Right lobe of liver (tissue), 6 donors: ENCODE results near the gene CFAP100. TPM values are rescaled to one million over a fixed set of nuclear protein-coding genes. Genes with fewer than 3 reads are reported as not detected.

ENCODE experiments used
- ATAC-seq, 4 donors: fragments of 200-7000 bp; cut with Tn5 transposase; one replicate each; pipeline ENCODE4 v1.9.1; 2020; ENCODE audit warnings: mild to moderate bottlenecking in 4 of 4, moderate library complexity in 4 of 4
- DNase-seq, 3 donors: peaks; one replicate each; pipeline ENCODE4 v3.0.0-alpha.2; 2020
- H3K27ac ChIP-seq, 3 donors: fragments of 200-600 bp; one replicate each; pipeline ENCODE4 v1.8.0; 2022
- H3K27me3 ChIP-seq, 2 donors: fragments of 200-600 bp; one replicate each; pipeline ENCODE4 v1.8.0; 2022
- H3K36me3 ChIP-seq, 4 donors: fragments of 200-600 bp; sonication (generic) in 1 of 4; one replicate each; pipeline versions ENCODE4 v1.5.1 to v1.8.0; 2017 to 2022; ENCODE audit warnings: control low read depth in 1 of 4
- H3K4me1 ChIP-seq, 4 donors: fragments of 200-600 bp; sonication (generic) in 1 of 4; one replicate each; pipeline versions ENCODE4 v1.5.1 to v1.8.0; 2017 to 2022; ENCODE audit warnings: control low read depth in 1 of 4
- H3K4me3 ChIP-seq, 3 donors: fragments of 200-600 bp; one replicate each; pipeline ENCODE4 v1.8.0; 2022
- H3K9me3 ChIP-seq, 4 donors: fragments of 200-600 bp; sonication (generic) in 1 of 4; one replicate each; pipeline versions ENCODE4 v1.5.1 to v1.8.0; 2017 to 2022; ENCODE audit warnings: control low read depth in 1 of 4
- CTCF ChIP-seq, 4 donors: fragments of 200-600 bp in 3 of 4; fragments of 450-650 bp in 1 of 4; IDR thresholded peaks; one replicate each; pipeline versions ENCODE4 v1.5.1 to v1.8.0; 2016 to 2022; ENCODE audit warnings: antibody characterized with exemption in 4 of 4, mild to moderate bottlenecking in 2 of 4
- POLR2A ChIP-seq: fragments of 450-650 bp; IDR thresholded peaks from one replicate; pipeline ENCODE4 v1.6.1; 2017; ENCODE audit warnings: antibody characterized with exemption, mild to moderate bottlenecking
- WGBS: methylation state at CpG from one replicate; pipeline ENCODE4 v1.1.6; 2018; ENCODE audit warnings: low coverage, low lambda C conversion rate; ENCODE audit not compliant: insufficient coverage; ENCODE audit errors: missing lambda C conversion rate; 5-methylcytosine and 5-hydroxymethylcytosine counted together
- intact Hi-C, 2 donors: fragments of 100-400 bp; cut with DNase I; formaldehyde crosslinking; loops; one replicate each; pipeline versions ENCODE4 v1.11.2 to v1.14.1; 2022
- total RNA-seq, 6 experiments: library from RNA; depleted of rRNA in 2 of 6; stranded (reverse); fragments of >200 nt in 2 of 6; fragmentation: NEBNext Ultra II Directional in 3 of 6; extraction: Animal tissue kit (Norgen Biotek cat#: 25700) in 3 of 6; gene quantifications; one replicate each; pipeline versions ENCODE4 v1.1.0 to v1.2.4, GENCODE V29; 2016 to 2023
- donor health status: DM: no; HTN: yes; CAD: no.
- donor health status: DM: no; HTN: no; CAD: no.
- donor health status: DM: no; HTN: no; CAD: no.
- donor health status: DM: no; HTN: yes; CAD: no.
- donor health status: DM: no; HTN: yes; CAD: no.

Gene CFAP100
- total RNA-seq, 6 experiments from 2014 or later: not detected

GRCh38 chr3:126434264-126434590 is 39.5 kb downstream of the CFAP100 start:
- peaks cover 0 to 24% (median 9%) of the 10 kb centered on the region in 4 donors for H3K36me3 ChIP-seq
- H3K27ac ChIP-seq: peak overlapping the region in 2 of 3 donors; percentile 5 to 49
- intact Hi-C loops: no loop called here
- no peak overlapping the region for H3K4me3 ChIP-seq
- no peaks in the 10 kb centered on the region for H3K9me3 ChIP-seq
- no peaks in the 10 kb centered on the region for H3K27me3 ChIP-seq
- H3K4me1 ChIP-seq: peaks cover 0 to 16% (median 0%) of the 10 kb centered on the region in 4 donors
- ATAC-seq (peak; percentile 91 to 96 (median 92)), DNase-seq (peak; percentile 55 to 91 (median 82))
- WGBS: 31% methylated on average over 5 of the region's 6 CpGs
- no peak for TF ChIP-seq CTCF (IDR thresholded peaks at IDR 0.05)
- TF ChIP-seq POLR2A: no peak

- H3K36me3 ChIP-seq: peaks cover 0 to 24% (median 11%) of the 10 kb centered on the region in 4 donors
- WGBS: no CpG with 5 or more reads among the region's 8 CpGs
- ATAC-seq: peak in 3 of 4 donors; percentile 2 to 12 (median 11)
Measured at GRCh38 chr3:126434931-126435411, 40.3 kb downstream of the CFAP100 start.

GRCh38 chr3:126435456-126436315 is 41.0 kb downstream of the CFAP100 start:
- Histone ChIP-seq H3K27ac (no peak overlapping the region), H3K4me1 (peaks cover 0 to 16% (median 0%) of the 10 kb centered on the region in 4 donors), H3K9me3 (no peaks in the 10 kb centered on the region), H3K36me3 (peaks cover 0 to 24% (median 11%) of the 10 kb centered on the region in 4 donors), H3K27me3 (no peaks in the 10 kb centered on the region), H3K4me3 (no peak overlapping the region)
- ATAC-seq: no peak
- peak in 2 of 3 donors; percentile 35 to 39 for DNase-seq
- intact Hi-C loops: no loop called here
- WGBS: 83% methylated on average over 3 of the region's 14 CpGs
- TF ChIP-seq POLR2A: no peak
- no peak for TF ChIP-seq CTCF (IDR thresholded peaks at IDR 0.05)

More at GRCh38 chr3:126434931-126435411, 40.3 kb downstream of the CFAP100 start:
- TF ChIP-seq POLR2A (no peak), CTCF (IDR thresholded peaks at IDR 0.05) (no peak)
- Histone ChIP-seq H3K27ac (peak overlapping the region in 1 of 3 donors; percentile 49), H3K4me1 (peaks cover 0 to 16% (median 0%) of the 10 kb centered on the region in 4 donors), H3K27me3 (no peaks in the 10 kb centered on the region), H3K9me3 (no peaks in the 10 kb centered on the region), H3K4me3 (no peak overlapping the region)
- DNase-seq: peak in 2 of 3 donors; percentile 33 to 40
- intact Hi-C loops: no loop called here

GRCh38 chr3:126436826-126437717 is 42.4 kb downstream of the CFAP100 start:
- intact Hi-C loops: no loop called here
- H3K27ac ChIP-seq: no peak overlapping the region
- TF ChIP-seq CTCF (IDR thresholded peaks at IDR 0.05) (no peak), POLR2A (no peak)
- no peaks in the 10 kb centered on the region for H3K9me3 ChIP-seq
- no peak for ATAC-seq
- H3K4me1 ChIP-seq: peaks cover 0 to 16% (median 0%) of the 10 kb centered on the region in 4 donors
- no peak overlapping the region for H3K4me3 ChIP-seq
- peaks cover 0 to 24% (median 11%) of the 10 kb centered on the region in 4 donors for H3K36me3 ChIP-seq
- no peaks in the 10 kb centered on the region for H3K27me3 ChIP-seq
- 85% methylated on average over 12 of the region's 18 CpGs for WGBS
- DNase-seq: no peak
